ENCODE measurements around the gene STAP2. TPM values are rescaled to one million over a fixed set of nuclear protein-coding genes. Genes with fewer than 3 reads are reported as not detected.
"Not testable (repeated sequence)": the region's sequence is repeated elsewhere in the genome, so short reads cannot be mapped to it uniquely, and the experiment has no call there.

Gene STAP2
- total RNA-seq, 1 experiment from 2014 or later = 0.19 TPM

DNA sequence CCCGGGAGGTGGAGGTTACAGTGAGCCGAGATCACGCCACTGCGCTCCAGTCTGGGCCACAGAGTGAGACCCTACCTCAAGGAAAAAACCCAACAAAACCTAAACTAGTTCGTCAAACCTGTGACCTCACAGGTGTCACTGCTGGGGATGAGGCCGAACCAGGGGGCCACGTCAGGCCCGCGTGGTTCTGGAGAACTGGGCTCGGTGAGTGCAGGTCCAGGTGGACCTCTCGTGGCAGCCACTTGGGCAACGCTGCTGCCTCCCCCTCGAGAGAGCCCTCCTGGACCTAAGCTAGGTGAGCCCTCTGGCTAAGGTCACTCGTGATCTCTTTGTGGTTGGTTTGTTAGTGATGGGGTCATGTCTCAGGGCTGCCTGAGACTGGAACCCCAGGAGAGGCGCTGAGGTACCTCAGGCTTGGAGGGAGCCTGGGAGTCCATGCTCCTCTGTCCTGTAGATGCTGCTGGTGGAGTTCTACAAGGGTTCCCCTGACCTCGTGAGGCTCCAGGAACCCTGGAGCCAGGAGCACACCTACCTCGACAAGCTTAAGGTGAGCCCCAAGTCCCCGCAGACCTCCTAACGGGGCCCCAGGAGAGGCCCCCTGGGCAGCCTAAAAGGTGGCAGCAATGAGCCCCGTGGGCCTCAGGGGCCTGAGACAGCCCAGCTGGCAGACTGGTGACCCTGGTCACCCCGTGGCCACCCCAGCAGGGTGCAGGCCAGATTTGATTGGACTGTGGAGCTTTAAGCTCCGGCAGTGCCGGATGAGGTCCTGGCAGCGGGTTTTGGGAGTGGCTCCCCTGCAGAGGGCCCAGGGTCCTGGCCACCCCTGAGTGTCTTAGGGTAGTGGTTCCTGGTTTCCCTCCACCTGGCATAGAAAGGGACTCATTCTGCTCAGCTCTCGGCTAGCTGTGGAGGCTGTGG lies 20.3 kb upstream of the STAP2 start:
- DNase-seq (ENCODE audit: low spot score) = no peak

DNA sequence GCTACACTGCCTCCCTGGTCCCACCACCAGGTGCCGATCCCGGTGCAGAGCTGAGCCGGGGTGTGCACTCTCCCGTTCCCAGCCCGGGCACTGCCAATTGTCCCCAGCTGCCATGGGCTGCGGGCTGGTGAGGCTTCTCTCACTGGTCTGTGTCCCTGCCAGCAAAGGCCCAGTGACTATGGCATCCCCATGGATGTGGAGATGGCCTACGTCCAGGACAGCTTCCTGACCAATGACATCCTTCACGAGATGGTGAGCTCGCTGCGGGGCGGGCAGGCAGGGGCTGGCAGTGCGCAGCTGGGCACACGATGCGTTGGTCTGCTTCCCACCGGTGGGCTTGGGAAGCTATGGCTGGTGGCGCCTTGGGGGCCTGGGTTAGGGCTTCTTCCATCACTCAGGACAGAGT lies 19.3 kb upstream of the STAP2 start:
- DNase-seq (ENCODE audit: low spot score) = no peak

DNA sequence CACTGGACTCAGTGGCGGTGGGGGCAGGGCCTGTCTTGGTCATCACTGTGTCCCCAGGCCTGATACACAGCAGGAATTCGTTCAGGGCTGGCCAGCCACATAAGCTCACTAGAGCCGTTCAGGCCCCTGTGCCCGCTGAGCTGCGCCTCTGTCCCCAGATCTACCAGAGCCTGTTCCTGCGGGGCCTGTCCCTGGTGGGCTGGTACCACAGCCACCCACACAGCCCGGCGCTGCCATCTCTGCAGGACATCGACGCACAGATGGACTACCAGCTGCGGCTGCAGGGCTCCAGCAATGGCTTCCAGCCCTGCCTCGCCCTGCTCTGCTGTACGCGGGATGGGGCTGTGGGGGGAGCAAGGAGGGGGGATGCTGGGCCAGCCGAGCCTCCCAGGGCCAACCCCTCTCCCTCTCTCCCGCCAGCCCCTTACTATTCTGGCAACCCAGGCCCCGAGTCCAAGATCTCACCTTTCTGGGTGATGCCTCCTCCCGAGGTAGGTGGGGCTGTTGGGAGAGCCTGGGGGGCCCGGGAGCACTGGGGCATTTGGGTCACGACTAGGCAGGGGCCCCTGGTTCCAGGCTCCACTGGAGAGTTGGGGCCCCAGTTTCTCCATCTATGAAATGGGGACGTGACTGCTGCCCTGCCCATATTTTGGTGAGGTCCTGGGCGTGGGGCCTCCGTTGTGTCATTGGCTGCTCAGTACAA lies 18.6 kb upstream of the STAP2 start:
- no peak for DNase-seq (ENCODE audit: low spot score)

DNA sequence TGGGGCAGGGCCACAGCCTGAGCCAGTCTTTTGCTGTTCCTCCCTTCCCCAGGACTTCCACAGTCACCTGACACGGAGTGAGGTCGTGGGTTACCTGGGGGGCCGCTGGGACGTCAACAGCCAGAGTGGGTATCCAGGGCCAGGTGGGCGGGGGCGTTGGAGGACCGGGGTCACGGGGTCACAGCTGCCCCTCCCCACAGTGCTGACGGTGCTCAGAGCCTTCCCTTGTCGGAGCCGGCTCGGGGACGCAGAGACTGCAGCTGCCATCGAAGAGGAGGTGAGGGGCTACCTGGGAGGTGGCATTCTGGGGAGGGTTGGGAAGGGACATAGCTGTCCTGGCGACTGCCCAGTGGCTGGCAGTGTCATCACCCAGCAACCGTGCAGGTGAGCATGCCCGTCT lies 16.3 kb upstream of the STAP2 start:
- DNase-seq (ENCODE audit: low spot score) = no peak

DNA sequence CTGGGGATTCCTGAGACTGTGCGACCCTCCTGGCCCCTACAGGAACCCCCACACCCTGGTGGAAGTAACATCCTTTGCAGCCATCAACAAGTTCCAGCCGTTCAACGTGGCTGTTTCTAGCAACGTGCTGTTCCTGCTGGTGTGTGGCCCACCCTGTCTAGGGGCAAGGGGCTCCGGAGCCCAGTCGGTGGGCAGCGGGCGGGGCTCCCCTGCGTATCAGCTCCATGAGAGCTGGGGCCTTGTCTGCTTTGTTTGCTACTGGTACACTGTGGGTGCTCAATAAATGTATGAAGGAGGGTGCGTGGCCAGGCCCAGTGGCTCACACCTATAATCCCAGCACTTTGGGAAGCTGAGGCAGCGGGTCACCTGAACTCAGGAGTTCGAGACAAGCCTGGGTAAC lies 15.7 kb upstream of the STAP2 start:
- no peak for DNase-seq (ENCODE audit: low spot score)

DNA sequence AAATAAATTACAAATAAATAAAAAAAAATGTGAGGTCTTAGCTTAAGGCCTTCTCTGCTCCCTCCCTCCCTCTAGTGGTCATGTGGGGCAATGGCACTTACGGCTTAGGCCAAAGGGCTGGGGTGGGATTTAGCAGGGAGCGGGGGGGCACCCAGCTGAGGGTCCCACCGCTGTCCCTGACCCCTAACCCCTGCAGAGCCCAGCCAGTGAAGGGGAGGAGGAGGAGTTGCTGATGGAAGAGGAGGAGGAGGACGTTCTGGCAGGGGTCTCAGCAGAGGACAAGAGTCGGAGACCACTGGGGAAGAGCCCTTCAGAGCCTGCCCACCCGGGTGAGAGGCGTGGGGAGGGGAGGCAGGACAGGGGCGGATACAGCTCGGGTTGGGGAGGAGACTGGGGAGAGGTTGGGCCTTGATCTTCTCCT lies 14.1 kb upstream of the STAP2 start:
- DNase-seq (ENCODE audit: low spot score) = peak; percentile 47

DNA sequence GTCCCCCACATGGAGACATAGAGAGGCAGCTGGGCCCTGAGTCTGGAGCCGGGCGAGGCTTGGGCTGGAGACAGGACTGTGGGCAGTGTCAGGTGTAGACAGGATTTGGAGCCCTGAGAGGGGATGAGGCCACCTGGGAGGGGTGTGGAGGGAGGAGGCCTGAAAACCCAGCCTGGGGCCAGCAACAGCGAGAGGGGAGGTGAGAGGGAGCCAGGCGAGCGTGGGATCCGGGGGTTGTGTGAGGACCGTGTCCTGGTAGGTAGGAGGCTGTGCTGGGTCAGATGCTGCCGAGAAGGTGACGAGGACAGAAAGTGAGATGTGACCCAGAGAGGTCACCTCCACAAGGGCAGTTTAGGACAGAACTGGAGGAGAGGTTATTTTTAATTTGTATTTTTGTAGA lies 12.1 kb upstream of the STAP2 start:
- no peak for DNase-seq (ENCODE audit: low spot score)

DNA sequence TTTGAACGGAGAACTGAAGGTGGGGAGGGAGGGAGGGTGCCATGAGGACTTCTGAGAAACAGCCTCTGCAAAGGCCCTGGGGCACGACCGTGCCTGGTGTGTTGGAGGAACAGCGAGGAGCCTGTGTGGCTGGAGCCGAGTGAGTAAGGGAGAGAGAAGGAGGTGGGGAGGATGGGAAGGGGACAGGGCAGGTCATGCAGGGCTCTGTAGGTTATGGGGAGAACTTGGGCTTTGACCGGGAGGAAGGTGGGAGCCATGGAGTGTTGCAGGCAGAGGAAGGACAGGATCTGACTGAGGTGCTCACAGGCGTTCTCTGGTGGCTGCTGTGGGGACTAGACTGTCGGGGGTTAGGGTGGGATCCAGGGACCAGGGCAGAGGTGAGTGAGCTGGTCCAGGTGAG lies 11.5 kb upstream of the STAP2 start:
- DNase-seq (ENCODE audit: low spot score) = no peak

DNA sequence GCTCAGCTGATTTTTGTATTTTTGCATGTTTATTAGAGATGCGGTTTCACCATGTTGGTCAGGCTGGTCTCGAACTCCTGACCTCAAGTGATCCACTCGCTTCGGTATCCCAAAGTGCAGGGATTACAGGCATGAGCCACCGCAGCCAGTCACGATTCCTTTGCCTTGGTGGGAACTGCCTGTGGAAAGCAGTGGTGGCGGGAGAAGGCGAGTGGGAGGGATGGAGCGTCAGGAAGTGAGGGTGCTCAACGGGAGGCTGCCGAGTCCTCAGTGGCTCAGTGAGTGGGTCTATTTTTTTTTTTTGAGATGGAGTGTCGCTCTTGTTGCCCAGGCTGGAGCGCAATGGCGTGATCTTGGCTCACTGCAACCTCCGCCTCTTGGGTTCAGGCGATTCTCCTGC lies 10.6 kb upstream of the STAP2 start:
- not testable (repeated sequence) for DNase-seq (ENCODE audit: low spot score)

DNA sequence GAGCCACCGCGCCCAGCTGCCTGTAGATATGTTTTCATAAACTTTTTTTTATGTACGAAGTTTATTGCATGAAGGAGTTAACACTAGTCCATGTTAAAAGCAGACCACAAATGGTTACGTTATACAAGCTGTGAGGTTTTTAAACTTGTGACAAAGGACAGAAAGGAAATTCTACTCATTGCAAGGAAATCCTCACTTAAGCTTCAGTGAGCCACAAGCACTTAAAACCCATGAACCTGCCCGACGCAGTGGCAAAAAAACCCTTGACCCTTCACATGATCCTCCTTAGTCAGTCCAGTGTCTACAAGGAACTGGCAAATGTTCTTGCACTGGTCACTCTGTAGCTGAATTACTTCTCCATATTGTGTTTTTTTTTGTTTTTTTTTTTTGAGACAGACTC lies 8.9 kb upstream of the STAP2 start:
- DNase-seq (ENCODE audit: low spot score) = no peak

DNA sequence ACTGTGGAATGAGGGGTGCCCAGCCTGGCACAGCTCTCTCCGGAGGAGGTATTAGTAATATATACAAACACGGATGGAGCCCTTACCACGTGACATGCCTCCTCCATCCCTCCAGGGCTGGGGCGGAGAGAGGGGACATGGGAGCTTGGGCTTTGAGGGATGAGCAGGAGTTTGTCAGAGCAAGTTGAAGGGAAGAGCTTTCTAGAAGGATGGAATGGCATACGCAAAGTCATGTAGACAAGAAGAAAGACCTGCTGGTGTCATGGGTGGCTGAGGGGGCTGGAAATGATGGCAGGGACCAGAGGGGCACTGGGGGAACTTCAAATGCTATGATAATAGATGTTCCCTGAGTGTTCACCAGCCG lies 7.4 kb upstream of the STAP2 start:
- DNase-seq (ENCODE audit: low spot score) = no peak

DNA sequence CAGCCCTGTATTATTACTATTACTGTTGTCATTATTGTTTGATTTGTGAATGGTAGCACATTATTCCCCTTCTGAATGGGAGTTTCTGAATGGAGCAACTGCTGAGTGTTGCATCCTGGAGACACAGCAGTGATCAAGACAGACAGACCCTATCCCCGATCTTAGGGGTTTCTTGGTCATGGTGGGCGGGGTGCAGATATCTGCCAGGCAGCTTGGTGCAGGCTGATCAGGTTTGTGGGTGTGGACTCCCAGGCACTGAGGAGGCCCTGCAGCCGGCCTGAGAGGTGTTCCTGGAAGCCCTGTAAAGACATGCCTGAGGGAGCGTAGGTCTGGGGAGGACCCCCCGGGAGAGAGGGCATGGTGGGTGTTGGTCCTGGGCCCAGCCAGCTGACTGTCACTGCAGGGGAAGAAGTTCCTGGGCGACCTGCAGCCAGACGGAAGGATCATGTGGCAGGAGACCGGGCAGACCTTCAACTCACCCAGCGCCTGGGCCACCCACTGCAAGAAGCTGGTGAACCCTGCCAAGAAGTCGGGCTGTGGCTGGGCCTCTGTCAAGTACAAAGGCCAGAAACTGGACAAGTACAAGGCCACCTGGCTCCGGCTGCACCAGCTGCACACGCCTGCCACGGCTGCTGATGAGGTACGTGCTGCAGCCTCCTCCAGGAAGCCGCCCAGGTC lies 6.9 kb upstream of the STAP2 start:
- DNase-seq (ENCODE audit: low spot score) = peak; percentile 2

DNA sequence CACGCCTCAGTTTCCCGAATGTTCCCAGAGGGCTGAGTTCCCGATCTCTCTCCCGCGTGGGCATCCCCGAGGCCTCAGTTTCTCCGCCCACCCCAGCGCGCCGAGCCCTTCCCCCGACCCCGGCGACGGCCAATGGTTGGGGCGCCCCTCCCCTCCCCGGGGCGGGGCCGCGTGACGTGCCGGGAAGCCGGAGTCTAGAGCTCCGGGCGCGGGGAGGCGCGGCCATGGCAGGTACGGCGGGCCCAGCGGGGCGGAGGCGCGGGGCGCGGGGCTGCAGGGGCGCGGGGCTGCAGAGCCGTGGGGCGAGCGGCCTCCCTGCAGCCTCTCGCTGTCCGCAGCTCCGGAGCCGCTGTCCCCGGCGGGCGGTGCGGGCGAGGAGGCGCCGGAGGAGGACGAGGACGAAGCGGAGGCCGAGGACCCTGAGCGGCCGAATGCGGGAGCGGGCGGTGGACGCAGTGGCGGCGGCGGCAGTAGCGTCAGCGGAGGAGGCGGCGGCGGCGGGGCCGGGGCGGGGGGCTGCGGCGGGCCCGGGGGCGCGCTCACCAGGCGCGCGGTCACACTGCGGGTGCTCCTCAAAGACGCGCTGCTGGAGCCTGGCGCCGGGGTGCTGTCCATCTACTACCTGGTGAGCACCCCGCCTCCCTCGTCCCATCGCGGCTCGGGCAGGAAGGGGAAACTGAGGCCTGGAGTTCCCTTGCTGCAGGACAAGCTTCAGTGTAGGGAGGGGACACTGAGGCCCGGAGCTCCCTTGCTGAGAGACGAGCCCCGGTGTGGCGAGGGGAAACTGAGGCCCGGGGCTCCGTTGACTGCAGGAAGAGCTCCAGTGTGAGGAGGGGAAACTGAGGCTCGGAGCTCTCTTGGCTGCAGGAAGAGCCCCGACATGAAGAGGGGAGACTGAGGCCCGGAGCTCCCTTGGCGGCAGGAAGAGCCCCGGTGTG lies 5.0 kb upstream of the STAP2 start, which contains the start of gene MPND:
MPND (plus strand) TSS at position 193 of the 938 bp plus-strand sequence; CDS start at position 225, 32 bp downstream.
- DNase-seq (ENCODE audit: low spot score) = peak; percentile 59

DNA sequence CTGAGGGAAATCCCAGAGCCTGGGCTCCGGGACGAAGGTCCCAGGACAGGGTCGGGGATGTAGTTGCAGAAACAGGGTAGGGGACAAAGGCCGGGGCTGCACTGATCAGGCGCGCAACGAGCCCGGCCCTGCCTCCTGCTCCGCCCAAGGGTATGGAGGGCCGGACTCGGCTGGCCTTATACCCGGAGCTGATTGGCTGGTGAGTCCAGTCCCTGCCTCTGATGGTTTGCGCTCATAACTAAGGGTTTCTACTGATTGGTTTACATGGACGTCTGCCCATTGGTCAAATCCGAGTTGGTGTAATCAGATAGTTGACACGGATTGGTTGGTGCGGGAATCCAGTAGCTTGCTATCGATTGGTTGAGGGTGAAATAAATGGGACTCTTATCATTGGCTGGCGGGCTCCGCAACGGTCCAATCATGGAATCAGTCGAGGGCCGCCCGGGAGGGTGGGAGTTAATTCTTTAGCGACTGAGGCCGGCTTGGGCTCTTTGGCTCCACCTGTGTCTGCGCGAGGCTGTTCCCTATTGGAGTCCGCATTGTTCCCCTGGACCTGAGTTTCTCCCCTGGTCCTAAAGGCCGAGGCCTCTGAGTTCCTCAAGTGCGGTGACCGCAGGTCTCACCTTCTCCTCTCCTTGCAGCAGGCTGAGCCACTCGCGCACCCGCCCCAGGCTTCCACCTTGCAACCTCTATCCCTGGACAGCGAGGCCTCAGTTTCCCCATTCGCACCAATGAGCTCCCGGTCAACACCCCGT lies 4.2 kb upstream of the STAP2 start:
- DNase-seq (ENCODE audit: low spot score) = peak; percentile 100

DNA sequence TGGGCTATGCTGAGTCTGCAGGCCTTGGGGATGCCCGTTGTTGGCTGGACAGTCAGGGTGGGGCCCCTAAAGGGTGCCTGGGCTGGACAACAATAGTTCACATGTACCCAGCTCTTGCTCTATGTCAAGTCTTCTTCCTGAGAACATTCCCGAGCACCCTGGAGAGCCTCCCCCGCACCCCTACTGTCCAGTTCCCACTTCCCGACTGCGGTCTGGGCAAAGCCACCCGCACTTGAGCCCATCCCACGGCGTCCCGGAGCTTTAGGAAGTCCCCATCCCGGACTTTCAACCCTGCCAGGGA lies 3.6 kb upstream of the STAP2 start:
- no peak for DNase-seq (ENCODE audit: low spot score)

DNA sequence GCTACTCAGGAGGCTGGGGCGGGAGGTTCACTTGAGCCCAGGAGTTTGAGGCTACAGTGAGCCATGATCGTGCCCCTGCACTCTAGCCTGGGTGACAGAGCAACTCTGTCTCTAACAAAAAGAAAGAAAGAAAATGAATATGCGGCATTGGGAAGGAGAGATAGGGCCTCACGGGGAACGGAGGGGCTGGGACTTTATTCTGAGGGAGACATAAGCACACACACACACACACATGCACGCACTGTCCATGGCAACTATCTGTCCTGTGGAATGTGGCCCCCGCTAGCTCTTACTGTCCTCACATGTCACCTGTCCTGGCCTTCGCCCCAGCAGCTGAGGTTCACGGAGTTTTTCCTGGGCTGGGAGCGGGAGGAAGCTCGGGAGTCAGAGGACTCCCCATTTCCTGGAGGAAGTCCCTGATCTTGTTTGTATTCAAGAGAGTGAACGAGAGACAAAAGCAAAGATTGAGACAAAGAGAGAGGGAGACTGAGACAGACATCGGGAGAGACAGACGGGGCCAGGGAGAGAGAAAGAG lies 654 bp downstream of the STAP2 start:
- no peak for DNase-seq (ENCODE audit: low spot score)

DNA sequence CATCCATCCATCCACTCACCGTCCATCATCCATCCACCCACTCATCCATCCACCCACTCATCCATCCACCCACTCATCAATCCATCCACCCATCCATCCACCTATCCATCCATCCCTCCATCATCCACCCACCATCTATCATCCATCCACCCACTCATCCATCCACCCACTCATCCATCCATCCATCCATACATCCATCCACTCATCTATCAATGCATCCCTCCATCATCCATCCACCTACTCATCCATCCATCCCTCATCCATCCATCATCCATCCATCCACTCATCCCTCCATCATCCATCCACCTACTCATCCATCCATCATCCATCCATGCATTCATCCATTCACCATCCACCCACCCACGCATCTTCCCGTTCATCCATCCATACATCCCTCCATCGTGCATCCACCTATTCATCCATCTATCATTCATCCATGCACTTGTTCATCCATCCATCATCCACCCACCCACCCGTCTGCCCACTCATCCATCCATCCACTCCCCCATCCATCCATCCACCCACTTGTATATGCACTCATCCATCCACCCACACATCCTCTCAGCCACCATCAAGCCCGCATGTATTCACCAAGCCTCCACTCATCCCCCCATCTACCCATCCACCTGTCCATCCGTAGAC lies 3.6 kb downstream of the STAP2 start:
- no peak for DNase-seq (ENCODE audit: low spot score)

DNA sequence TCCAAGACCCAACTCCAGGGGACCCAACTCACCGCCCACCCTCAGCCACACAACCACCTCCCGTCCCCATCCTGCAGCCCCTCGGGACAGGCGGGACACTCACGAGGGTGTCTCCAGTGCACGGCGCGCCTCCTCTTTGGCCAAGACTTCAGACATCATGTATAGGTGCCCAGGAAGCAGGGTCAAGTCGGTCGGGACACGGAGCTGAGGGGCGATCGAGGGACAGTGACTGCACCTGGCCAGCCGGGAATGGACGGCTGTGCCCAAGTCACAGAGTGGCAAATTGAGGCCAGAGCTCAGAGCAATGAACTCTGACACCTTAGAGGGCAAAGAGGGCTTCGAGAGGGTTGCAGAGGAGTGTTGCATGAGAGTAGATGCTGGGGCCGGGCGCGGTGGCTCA lies 8.8 kb downstream of the STAP2 start:
- no peak for DNase-seq (ENCODE audit: low spot score)

DNA sequence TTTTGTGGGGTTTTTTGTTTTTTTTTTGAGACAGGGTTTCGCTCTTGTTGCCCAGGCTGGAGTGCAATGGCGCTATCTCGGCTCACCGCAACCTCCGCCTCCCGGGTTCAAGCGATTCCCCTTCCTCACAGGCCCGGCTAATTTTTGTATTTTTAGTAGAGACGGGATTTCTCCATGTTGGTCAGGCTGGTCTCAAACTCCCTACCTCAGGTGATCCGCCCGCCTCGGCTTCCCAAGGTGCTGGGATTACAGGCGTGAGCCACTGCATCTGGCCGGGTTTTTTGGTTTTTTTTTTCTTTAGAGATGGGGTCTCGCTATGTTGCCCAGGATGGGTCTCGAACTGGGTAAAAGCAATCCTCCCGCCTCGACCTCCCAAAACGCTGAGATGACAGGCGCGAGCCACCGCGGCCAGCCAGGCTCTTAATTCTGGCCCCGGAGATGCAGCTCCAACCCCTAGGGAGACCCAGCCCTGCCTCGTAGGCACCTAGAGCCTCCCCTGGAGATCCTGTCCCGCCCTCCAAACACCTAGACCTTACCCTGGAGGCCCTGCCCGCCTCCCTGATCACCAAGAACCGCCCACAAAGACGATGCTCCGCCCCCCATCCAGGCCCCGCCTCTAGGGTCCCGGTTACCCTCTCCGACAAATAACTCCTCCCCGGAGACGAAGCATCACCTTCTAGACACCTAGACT lies 9.5 kb downstream of the STAP2 start:
- DNase-seq (ENCODE audit: low spot score) = not testable (repeated sequence)
